Esophagus squamous epithelium (tissue), 5 donors: Measurements from ENCODE around the gene PEAR1. TPM values are rescaled to one million over a fixed set of nuclear protein-coding genes. Genes with fewer than 3 reads are reported as not detected.

ENCODE experiments used
- DNase-seq: peaks from one replicate; lab custom pipeline; 2025; lab: John Stamatoyannopoulos, UW
- H3K27ac ChIP-seq, 4 donors: fragments of 200-600 bp; sonication (generic); one replicate each; pipeline ENCODE4 v1.5.1; 2016 to 2019; ENCODE audit warnings: mild to moderate bottlenecking in 1 of 4
- H3K27me3 ChIP-seq, 4 donors: fragments of 200-600 bp; sonication (generic); 1 replicate in 3 of 4; 2 replicates in 1 of 4; pipeline versions ENCODE4 v1.5.1 to v1.6.0; 2017 to 2021; ENCODE audit warnings: antibody characterized with exemption in 1 of 4
- H3K36me3 ChIP-seq, 3 donors: fragments of 200-600 bp; sonication (generic); one replicate each; pipeline ENCODE4 v1.5.1; 2016 to 2019
- H3K4me1 ChIP-seq, 3 donors: fragments of 200-600 bp; sonication (generic); one replicate each; pipeline ENCODE4 v1.5.1; 2017 to 2019
- H3K4me3 ChIP-seq, 4 donors: fragments of 200-600 bp; sonication (generic); 1 replicate in 3 of 4; 2 replicates in 1 of 4; pipeline ENCODE4 v1.5.1; 2016 to 2019; ENCODE audit warnings: mild to moderate bottlenecking in 2 of 4, moderate library complexity in 1 of 4
- H3K9me3 ChIP-seq, 3 donors: fragments of 200-600 bp; sonication (generic); one replicate each; pipeline ENCODE4 v1.5.1; 2016 to 2019
- POLR2A ChIP-seq, 4 donors: fragments of 450-650 bp; IDR thresholded peaks; one replicate each; pipeline ENCODE4 v1.6.1; 2017; ENCODE audit warnings: antibody characterized with exemption in 4 of 4, mild to moderate bottlenecking in 4 of 4, moderate library complexity in 3 of 4
- WGBS, 2 donors: methylation state at CpG; one replicate each; pipeline ENCODE4 v1.1.5; 2018; 5-methylcytosine and 5-hydroxymethylcytosine counted together
- intact Hi-C: fragments of 100-400 bp; cut with DNase I; formaldehyde crosslinking; loops from one replicate; pipeline ENCODE4 v1.15.0; 2022
- total RNA-seq, 4 donors: library from RNA; depleted of rRNA; stranded (reverse); fragments of >200 nt; gene quantifications; one replicate each; pipeline ENCODE4 v1.1.0, GENCODE V29; 2016
- TF ChIP-seq, protein P1 (sequence below), 6 experiments: fragments of 450-650 bp in 4 of 6; fragments of 200-600 bp in 2 of 6; sonication (generic) in 2 of 6; IDR thresholded peaks; one replicate each; pipeline ENCODE4 v1.5.1; 2016 to 2019; ENCODE audit warnings: antibody characterized with exemption in 6 of 6, mild to moderate bottlenecking in 4 of 6, moderate library complexity in 4 of 6
- donor health status: DM: yes; HTN: yes; CAD: no.

The PEAR1 gene
- total RNA-seq, 4 donors from 2014 or later = 1.1 to 4.6 (median 2.7) TPM

DNA sequence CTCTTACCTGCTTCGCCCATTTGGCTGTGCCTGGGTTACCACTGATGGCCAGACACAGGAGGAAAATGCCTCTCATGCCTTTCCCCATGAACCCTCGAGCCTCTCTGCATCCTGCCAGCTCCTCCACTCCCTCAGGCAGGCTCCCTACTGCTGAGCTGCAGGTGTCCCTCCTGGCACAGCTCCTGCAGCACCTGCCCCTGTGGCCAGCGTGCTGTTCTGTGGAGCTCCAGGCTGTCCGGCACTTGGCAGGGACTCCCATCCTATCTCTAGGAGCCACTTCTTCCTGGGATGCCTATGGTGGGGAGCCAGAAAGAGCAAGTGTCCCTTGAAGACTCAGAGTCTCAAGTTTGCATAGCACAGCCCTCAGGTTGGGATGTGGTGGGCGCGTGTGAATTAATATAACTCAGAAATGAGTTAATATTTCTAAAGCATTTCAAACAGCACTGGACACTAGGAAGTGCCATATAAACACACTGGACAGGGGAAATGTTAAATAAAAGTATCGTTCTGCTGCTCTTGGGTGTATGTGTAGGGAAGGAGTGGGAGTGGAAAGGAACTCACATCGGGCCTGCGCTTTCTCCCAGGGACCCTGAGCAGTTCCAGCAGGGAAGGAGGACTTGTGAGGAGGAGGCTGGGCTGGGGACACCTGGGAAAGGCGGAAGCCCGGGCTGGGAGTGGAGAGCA, 29.6 kb downstream of the PEAR1 start:
- Histone ChIP-seq H3K4me1 (peaks cover 24 to 37% (median 27%) of the 10 kb centered on the region in 3 donors), H3K27me3 (peaks cover 12 to 100% (median 25%) of the 10 kb centered on the region in 4 donors), H3K4me3 (peak overlapping the region in 1 of 4 donors; percentile 39), H3K27ac (no peak overlapping the region), H3K36me3 (no peaks in the 10 kb centered on the region), H3K9me3 (peaks cover 0 to under 1% (median 0%) of the 10 kb centered on the region in 3 donors)
- DNase-seq = no peak
- 13 to 18% methylated on average over 9 to 10 of the region's 11 CpGs for WGBS, 2 donors
- TF ChIP-seq, protein P1, sequence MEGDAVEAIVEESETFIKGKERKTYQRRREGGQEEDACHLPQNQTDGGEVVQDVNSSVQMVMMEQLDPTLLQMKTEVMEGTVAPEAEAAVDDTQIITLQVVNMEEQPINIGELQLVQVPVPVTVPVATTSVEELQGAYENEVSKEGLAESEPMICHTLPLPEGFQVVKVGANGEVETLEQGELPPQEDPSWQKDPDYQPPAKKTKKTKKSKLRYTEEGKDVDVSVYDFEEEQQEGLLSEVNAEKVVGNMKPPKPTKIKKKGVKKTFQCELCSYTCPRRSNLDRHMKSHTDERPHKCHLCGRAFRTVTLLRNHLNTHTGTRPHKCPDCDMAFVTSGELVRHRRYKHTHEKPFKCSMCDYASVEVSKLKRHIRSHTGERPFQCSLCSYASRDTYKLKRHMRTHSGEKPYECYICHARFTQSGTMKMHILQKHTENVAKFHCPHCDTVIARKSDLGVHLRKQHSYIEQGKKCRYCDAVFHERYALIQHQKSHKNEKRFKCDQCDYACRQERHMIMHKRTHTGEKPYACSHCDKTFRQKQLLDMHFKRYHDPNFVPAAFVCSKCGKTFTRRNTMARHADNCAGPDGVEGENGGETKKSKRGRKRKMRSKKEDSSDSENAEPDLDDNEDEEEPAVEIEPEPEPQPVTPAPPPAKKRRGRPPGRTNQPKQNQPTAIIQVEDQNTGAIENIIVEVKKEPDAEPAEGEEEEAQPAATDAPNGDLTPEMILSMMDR (IDR thresholded peaks at IDR 0.05) = no peak
- no peak for TF ChIP-seq POLR2A (IDR thresholded peaks at IDR 0.05)
- intact Hi-C loops = no loop called here

- no peaks in the 10 kb centered on the region for H3K9me3 ChIP-seq
- no peaks in the 10 kb centered on the region for H3K36me3 ChIP-seq
- no peak for DNase-seq
- peaks cover 24 to 37% (median 27%) of the 10 kb centered on the region in 3 donors for H3K4me1 ChIP-seq
- peaks cover 12 to 100% (median 25%) of the 10 kb centered on the region in 4 donors for H3K27me3 ChIP-seq
- no peak overlapping the region for H3K27ac ChIP-seq
- intact Hi-C loops = no loop called here
- no peak for TF ChIP-seq POLR2A (IDR thresholded peaks at IDR 0.05)
- TF ChIP-seq, protein P1 (IDR thresholded peaks at IDR 0.05) = no peak
- peak overlapping the region in 2 of 4 donors; percentile 3 to 39 for H3K4me3 ChIP-seq
- WGBS, 2 donors = 0 to 2% methylated on average over 6 to 16 of the region's 64 CpGs
These were observed 30.4 kb downstream of the PEAR1 start for GRCh38 chr1:156923670-156924477.

DNA sequence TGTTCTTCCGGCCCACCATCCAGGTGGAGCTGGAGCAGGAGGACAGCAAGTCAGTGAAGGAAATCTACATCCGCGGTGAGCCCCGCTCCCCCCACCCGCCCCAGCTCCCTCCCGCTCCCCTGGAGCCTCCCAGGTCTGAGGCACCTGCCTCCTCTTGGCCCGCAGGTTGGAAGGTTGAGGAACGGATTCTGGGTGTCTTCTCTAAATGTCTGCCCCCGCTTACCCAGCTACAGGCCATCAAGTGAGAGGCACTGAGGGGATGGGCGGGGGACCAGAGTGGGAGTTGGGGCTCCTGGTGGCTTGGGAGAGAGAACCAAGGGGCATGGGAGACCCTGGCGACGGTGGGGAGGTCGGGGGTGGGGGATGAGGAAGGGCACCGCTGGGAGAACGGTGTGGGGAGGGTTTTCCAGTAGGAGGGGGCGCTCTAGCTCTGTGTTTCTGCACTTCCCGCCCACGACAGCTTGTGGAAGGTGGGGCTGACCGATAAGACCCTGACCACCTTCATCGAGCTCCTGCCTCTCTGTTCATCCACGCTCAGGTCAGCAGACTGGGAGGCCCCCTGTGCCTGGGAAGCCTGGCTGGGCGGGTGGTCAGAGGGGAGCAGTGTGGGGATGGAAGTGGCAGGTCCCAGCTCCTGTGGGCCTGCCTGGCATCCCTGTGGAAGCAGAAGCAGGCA, 31.1 kb downstream of the PEAR1 start:
- peaks cover 12 to 100% (median 30%) of the 10 kb centered on the region in 4 donors for H3K27me3 ChIP-seq
- peaks cover 24 to 37% (median 27%) of the 10 kb centered on the region in 3 donors for H3K4me1 ChIP-seq
- intact Hi-C loops = no loop called here
- 51 to 79% methylated on average over 3 to 8 of the region's 22 CpGs for WGBS, 2 donors
- no peak for TF ChIP-seq POLR2A (IDR thresholded peaks at IDR 0.05)
- TF ChIP-seq, protein P1 (IDR thresholded peaks at IDR 0.05) = no peak
- H3K27ac ChIP-seq = no peak overlapping the region
- H3K4me3 ChIP-seq = no peak overlapping the region
- H3K36me3 ChIP-seq = no peaks in the 10 kb centered on the region
- no peak for DNase-seq
- no peaks in the 10 kb centered on the region for H3K9me3 ChIP-seq

DNA sequence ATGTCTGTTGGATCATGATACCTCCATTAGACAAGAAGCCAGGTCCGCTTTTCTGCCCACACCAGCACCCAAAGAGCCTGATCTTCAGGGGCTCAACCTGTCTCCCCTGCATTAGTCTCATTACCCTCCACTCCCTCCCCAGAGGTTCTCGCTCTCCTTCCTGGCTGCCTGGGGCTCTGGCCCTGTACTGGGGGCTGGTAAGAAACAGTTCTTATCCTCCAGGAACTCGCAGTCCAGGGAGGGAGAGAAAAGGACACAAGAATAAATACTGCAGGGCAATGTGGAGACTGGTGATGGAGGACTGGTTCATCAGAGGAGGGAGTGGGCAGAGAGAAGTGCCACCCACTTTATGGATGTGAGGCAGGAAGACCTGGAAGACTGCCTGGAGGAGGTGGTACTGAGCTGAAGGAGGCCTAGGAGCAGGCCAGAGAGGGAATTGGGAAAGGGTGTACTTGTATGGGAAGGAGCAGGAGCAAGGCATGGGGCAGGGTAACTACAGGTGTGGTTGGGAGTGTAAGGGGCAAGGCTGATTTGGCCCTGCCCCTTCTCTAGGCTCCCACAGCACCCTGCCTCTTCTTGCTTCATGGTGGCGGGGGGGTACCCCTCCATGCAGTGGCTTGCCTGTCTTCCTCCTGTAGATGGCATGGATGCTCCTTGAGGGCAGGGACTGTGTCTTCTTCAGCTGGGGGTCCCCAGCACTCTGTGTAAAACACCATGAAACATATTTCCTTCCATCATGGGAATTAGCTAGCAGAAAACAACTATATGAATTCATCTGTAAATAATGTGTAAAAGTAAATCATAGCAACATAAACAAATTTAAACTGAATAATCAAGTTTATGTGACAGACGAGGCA, 31.9 kb downstream of the PEAR1 start:
- no peak overlapping the region for H3K4me3 ChIP-seq
- DNase-seq = no peak
- no peaks in the 10 kb centered on the region for H3K9me3 ChIP-seq
- TF ChIP-seq, protein P1 (IDR thresholded peaks at IDR 0.05) = no peak
- no peak for TF ChIP-seq POLR2A (IDR thresholded peaks at IDR 0.05)
- no peaks in the 10 kb centered on the region for H3K36me3 ChIP-seq
- 66 to 67% methylated on average over 2 to 4 of the region's 5 CpGs for WGBS, 2 donors
- H3K27ac ChIP-seq = no peak overlapping the region
- H3K27me3 ChIP-seq = peaks cover 12 to 100% (median 30%) of the 10 kb centered on the region in 4 donors
- H3K4me1 ChIP-seq = peaks cover 21 to 31% (median 23%) of the 10 kb centered on the region in 3 donors
- intact Hi-C loops = no loop called here
